PC-3 (cell line): ENCODE results near the gene MAGI1. TPM values are rescaled to one million over a fixed set of nuclear protein-coding genes. Genes with fewer than 3 reads are reported as not detected.

Source experiments
- ATAC-seq: fragments of 200-7000 bp; cut with Tn5 transposase; 2 replicates; pipeline ENCODE4 v1.9.1; 2020; ENCODE audit warnings: mild to moderate bottlenecking, moderate library complexity
- BruUV-seq: library from RNA; stranded (reverse); fragments of 400-500 nt; replicated peaks from 2 replicates; lab custom pipeline; 2021; lab: Mats Ljungman, UMichigan
- CTCF ChIA-PET: fragments of 300-600 bp; sonication (Branson Sonifier 250); formaldehyde crosslinking; loops from one replicate; lab custom pipeline; 2022; ENCODE audit warnings: antibody characterized with exemption; lab: Charles Lee
- POLR2A ChIA-PET: fragments of 300-600 bp; sonication (Branson Sonifier 250); formaldehyde crosslinking; loops from one replicate; lab custom pipeline; 2022; ENCODE audit warnings: antibody characterized with exemption; ENCODE audit not compliant: unreplicated experiment; lab: Charles Lee
- DNase-seq: peaks from one replicate; pipeline ENCODE4 v3.0.0-alpha.2; 2015
- H2AFZ ChIP-seq: fragments of 300-600 bp; sonication (generic); 2 replicates; pipeline ENCODE4 v1.6.0; 2016; ENCODE audit warnings: antibody characterized with exemption, low read length
- H3F3A ChIP-seq: fragments of 300-600 bp; sonication (generic); one replicate; pipeline ENCODE4 v1.6.0; 2017; ENCODE audit warnings: antibody characterized with exemption, low read length, control low read depth, mild to moderate bottlenecking; ENCODE audit not compliant: unreplicated experiment
- H3K27ac ChIP-seq: fragments of 300-600 bp; sonication (generic); 2 replicates; pipeline ENCODE4 v1.5.1; 2016; ENCODE audit warnings: mild to moderate bottlenecking, low read length
- H3K27me3 ChIP-seq: fragments of 300-600 bp; sonication (generic); 2 replicates; pipeline ENCODE4 v1.6.1; 2016; ENCODE audit warnings: low read length, mixed read lengths
- H3K36me3 ChIP-seq: fragments of 300-600 bp; sonication (generic); 2 replicates; pipeline ENCODE4 v1.6.1; 2016; ENCODE audit warnings: low read depth, mixed run types, low read length, mixed read lengths
- H3K4me1 ChIP-seq: fragments of 300-600 bp; sonication (generic); 2 replicates; pipeline ENCODE4 v1.5.1; 2016; ENCODE audit warnings: low read length; ENCODE audit not compliant: insufficient read depth
- H3K4me2 ChIP-seq: fragments of 300-600 bp; sonication (generic); 2 replicates; pipeline ENCODE4 v1.6.0; 2016; ENCODE audit warnings: low read length
- H3K4me3 ChIP-seq: fragments of 300-600 bp; sonication (generic); 2 replicates; pipeline ENCODE4 v1.5.1; 2016; ENCODE audit warnings: mild to moderate bottlenecking, low read length, mixed read lengths
- H3K79me2 ChIP-seq: fragments of 300-600 bp; sonication (generic); 2 replicates; pipeline ENCODE4 v1.6.1; 2017; ENCODE audit warnings: low read length, mixed read lengths
- H3K9ac ChIP-seq: fragments of 300-600 bp; sonication (generic); 2 replicates; pipeline ENCODE4 v1.6.0; 2016; ENCODE audit warnings: mild to moderate bottlenecking, low read length
- H3K9me2 ChIP-seq: fragments of 300-600 bp; sonication (generic); replicated peaks from 2 replicates; pipeline ENCODE4 v1.6.1; 2016; ENCODE audit warnings: mixed run types, low read length, mixed read lengths
- H3K9me3 ChIP-seq: fragments of 300-600 bp; sonication (generic); 2 replicates; pipeline ENCODE4 v1.6.1; 2016; ENCODE audit warnings: low read length, mixed read lengths
- H4K20me1 ChIP-seq: fragments of 300-600 bp; sonication (generic); 2 replicates; pipeline ENCODE4 v1.6.1; 2016; ENCODE audit warnings: low read length, mixed read lengths
- EZH2 ChIP-seq: fragments of 300-600 bp; sonication (generic); IDR thresholded peaks from one replicate; pipeline ENCODE4 v1.6.1; 2017; ENCODE audit warnings: antibody characterized with exemption, mild to moderate bottlenecking, low read length; ENCODE audit not compliant: unreplicated experiment
- EZH2phosphoT487 ChIP-seq: fragments of 300-600 bp; sonication (generic); IDR thresholded peaks from 2 replicates; pipeline ENCODE4 v1.6.1; 2018; ENCODE audit warnings: mild to moderate bottlenecking, antibody characterized with exemption, low read length, borderline replicate concordance
- intact Hi-C: fragments of 100-400 bp; cut with micrococcal nuclease; formaldehyde crosslinking; loops from 2 replicates; pipeline ENCODE4 v1.9.0; 2023
- total RNA-seq: library from RNA; depleted of rRNA; stranded (reverse); fragments of >200 nt; gene quantifications from 2 replicates; pipeline ENCODE4 v1.2.3, GENCODE V29; 2014
- TF ChIP-seq, protein P1 (sequence below): fragments of 300-600 bp; sonication (generic); conservative IDR thresholded peaks from 2 replicates; pipeline ENCODE4 v1.5.1; 2017; ENCODE audit warnings: antibody characterized with exemption, low read depth, mild to moderate bottlenecking, low read length

MAGI1 gene
- total RNA-seq, 1 experiment from 2014 or later = 8.9 TPM

- ATAC-seq (peak; percentile 81), DNase-seq (peak; percentile 67)
- H3K4me3 ChIP-seq = no peak overlapping the region
- no peaks in the 10 kb centered on the region for H3K9me2 ChIP-seq
- H3K9me3 ChIP-seq = no peaks in the 10 kb centered on the region
- no peak overlapping the region for H3K9ac ChIP-seq
- no peaks in the 10 kb centered on the region for H3K36me3 ChIP-seq
- H3K27me3 ChIP-seq = no peaks in the 10 kb centered on the region
- no peak overlapping the region for H2AFZ ChIP-seq
- ChIA-PET CTCF (no interaction called here), POLR2A (no interaction called here)
- H4K20me1 ChIP-seq = no peaks in the 10 kb centered on the region
- no peak overlapping the region for H3K27ac ChIP-seq
- 0 out of 2 replicates have a peak overlapping the region, but pooled peaks have one; percentile 28 for H3K4me2 ChIP-seq
- no peaks in the 10 kb centered on the region for H3F3A ChIP-seq
- peaks cover 13% of the 10 kb centered on the region; the same call in 1 of the 2 replicates for H3K4me1 ChIP-seq
- H3K79me2 ChIP-seq = no peaks in the 10 kb centered on the region
- TF ChIP-seq, protein P1, sequence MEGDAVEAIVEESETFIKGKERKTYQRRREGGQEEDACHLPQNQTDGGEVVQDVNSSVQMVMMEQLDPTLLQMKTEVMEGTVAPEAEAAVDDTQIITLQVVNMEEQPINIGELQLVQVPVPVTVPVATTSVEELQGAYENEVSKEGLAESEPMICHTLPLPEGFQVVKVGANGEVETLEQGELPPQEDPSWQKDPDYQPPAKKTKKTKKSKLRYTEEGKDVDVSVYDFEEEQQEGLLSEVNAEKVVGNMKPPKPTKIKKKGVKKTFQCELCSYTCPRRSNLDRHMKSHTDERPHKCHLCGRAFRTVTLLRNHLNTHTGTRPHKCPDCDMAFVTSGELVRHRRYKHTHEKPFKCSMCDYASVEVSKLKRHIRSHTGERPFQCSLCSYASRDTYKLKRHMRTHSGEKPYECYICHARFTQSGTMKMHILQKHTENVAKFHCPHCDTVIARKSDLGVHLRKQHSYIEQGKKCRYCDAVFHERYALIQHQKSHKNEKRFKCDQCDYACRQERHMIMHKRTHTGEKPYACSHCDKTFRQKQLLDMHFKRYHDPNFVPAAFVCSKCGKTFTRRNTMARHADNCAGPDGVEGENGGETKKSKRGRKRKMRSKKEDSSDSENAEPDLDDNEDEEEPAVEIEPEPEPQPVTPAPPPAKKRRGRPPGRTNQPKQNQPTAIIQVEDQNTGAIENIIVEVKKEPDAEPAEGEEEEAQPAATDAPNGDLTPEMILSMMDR = peak; percentile 17; the same call in 1 of the 2 replicates
- no peak for TF ChIP-seq EZH2
- no peak for TF ChIP-seq EZH2phosphoT487
- BruUV-seq = no TSS peak
- intact Hi-C loops = loop anchor here (10.0 kb wide), 1 partner anchor 92 kb away; no protein-coding TSS in a partner anchor
These were observed 372.1 kb downstream of the MAGI1 start for GRCh38 chr3:65666448-65667091.

- no peak for DNase-seq
- no peaks in the 10 kb centered on the region for H3F3A ChIP-seq
- no peaks in the 10 kb centered on the region for H3K36me3 ChIP-seq
- no TSS peak for BruUV-seq
- no peaks in the 10 kb centered on the region for H4K20me1 ChIP-seq
- no peak overlapping the region for H3K4me2 ChIP-seq
- H3K27me3 ChIP-seq = no peaks in the 10 kb centered on the region
- H3K4me1 ChIP-seq = peaks cover 13% of the 10 kb centered on the region; the same call in 1 of the 2 replicates
- H3K79me2 ChIP-seq = no peaks in the 10 kb centered on the region
- no peak overlapping the region for H3K4me3 ChIP-seq
- H3K9me3 ChIP-seq = no peaks in the 10 kb centered on the region
- CTCF ChIA-PET = no interaction called here
- no peaks in the 10 kb centered on the region for H3K9me2 ChIP-seq
- TF ChIP-seq EZH2 (no peak), EZH2phosphoT487 (no peak)
- TF ChIP-seq, protein P1 = no peak
- POLR2A ChIA-PET = no interaction called here
- H3K9ac ChIP-seq = no peak overlapping the region
- H2AFZ ChIP-seq = no peak overlapping the region
- no peak overlapping the region for H3K27ac ChIP-seq
- intact Hi-C loops = loop anchor here (10.0 kb wide), 1 partner anchor 91 kb away; no protein-coding TSS in a partner anchor
- ATAC-seq = no peak
These were observed 372.8 kb downstream of the MAGI1 start for GRCh38 chr3:65665915-65666314.

- Histone ChIP-seq H3K9me2 (no peaks in the 10 kb centered on the region), H3K4me2 (no peak overlapping the region), H3K79me2 (no peaks in the 10 kb centered on the region), H3K9ac (no peak overlapping the region), H3K36me3 (no peaks in the 10 kb centered on the region), H3K4me1 (peaks cover 17% of the 10 kb centered on the region; the same call in 1 of the 2 replicates), H3F3A (no peaks in the 10 kb centered on the region), H3K27me3 (no peaks in the 10 kb centered on the region), H4K20me1 (no peaks in the 10 kb centered on the region), H3K9me3 (no peaks in the 10 kb centered on the region), H3K27ac (no peak overlapping the region), H2AFZ (no peak overlapping the region), H3K4me3 (no peak overlapping the region)
- intact Hi-C loops = loop anchor here (10.0 kb wide), 1 partner anchor 90 kb away; no protein-coding TSS in a partner anchor
- no peak for ATAC-seq
- TF ChIP-seq, protein P1 = no peak
- TF ChIP-seq EZH2 (no peak), EZH2phosphoT487 (no peak)
- no peak for DNase-seq
- ChIA-PET CTCF (no interaction called here), POLR2A (no interaction called here)
- no TSS peak for BruUV-seq
These were observed 373.8 kb downstream of the MAGI1 start for GRCh38 chr3:65664931-65665330.
